ENCODE measurements around the gene RRAGC. TPM values are rescaled to one million over a fixed set of nuclear protein-coding genes. Genes with fewer than 3 reads are reported as not detected.
"Not testable (repeated sequence)": the region's sequence is repeated elsewhere in the genome, so short reads cannot be mapped to it uniquely, and the experiment has no call there.

RRAGC gene
- total and polyA plus RNA-seq, 2 experiments from 2014 or later, result 9.3 to 12.8 TPM

DNA sequence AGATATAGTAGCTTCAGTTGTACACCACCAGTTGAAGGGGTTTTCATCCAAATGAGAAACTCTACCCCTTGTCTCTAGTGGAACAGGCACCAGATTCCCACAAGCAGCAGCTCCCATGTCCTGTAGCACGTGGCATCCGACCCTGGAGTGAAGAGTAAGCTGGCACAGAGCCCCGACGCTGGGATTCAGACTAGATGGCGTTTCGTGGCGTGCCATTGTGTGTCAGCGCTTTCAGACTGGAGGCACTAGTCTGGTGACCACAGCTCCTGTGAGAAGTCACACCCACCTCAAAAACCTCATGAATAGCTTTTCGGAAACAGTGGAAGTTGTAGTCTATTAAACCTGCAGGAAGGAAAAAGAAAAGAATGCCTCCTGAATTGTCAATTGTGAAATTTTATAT lies 20.2 kb downstream of the RRAGC start:
- H3K27me3 ChIP-seq (ENCODE audit: insufficient read depth), result no peaks in the 10 kb centered on the region
- DNase-seq (ENCODE audit: low spot score) (no peak), ATAC-seq (no peak)
- H3F3A ChIP-seq (replicated peaks; ENCODE audit: low read depth), result no peaks in the 10 kb centered on the region
- no peak overlapping the region for H3K4me3 ChIP-seq
- Mint-ChIP-seq H3K27ac (no peak overlapping the region), H3K36me3 (ENCODE audit: low read depth) (peaks cover 26% of the 10 kb centered on the region), H3K27me3 (ENCODE audit: insufficient read depth, low read depth, poor library complexity) (peaks cover 7% of the 10 kb centered on the region), H3K9me3 (no peaks in the 10 kb centered on the region), H3K4me1 (peaks cover 11% of the 10 kb centered on the region; the same call in 2 of the 3 replicates), H3K4me3 (no peak overlapping the region)
- no peaks in the 10 kb centered on the region; the same call in 1 of the 2 replicates for H3K79me2 ChIP-seq (replicated peaks; ENCODE audit: insufficient read depth)
- no peak overlapping the region for H3K4me2 ChIP-seq
- 0 out of 2 replicates have a peak, but pooled peaks cover 6% of the 10 kb centered on the region for H3K36me3 ChIP-seq (ENCODE audit: insufficient read depth)
- H3K27ac ChIP-seq (ENCODE audit: low read depth), result no peak overlapping the region
- peaks cover 6% of the 10 kb centered on the region; the same call in 1 of the 2 replicates for H3K4me1 ChIP-seq (ENCODE audit: insufficient read depth)
- H2AFZ ChIP-seq, result no peak overlapping the region
- H4K20me1 ChIP-seq (replicated peaks; ENCODE audit: insufficient read depth), result no peaks in the 10 kb centered on the region
- TF ChIP-seq EZH2phosphoT487 (IDR thresholded peaks at IDR 0.05; ENCODE audit: unreplicated experiment), result no peak
- no peak for TF ChIP-seq NANOG (IDR thresholded peaks at IDR 0.05; ENCODE audit: borderline replicate concordance)
- TF ChIP-seq, protein P1, sequence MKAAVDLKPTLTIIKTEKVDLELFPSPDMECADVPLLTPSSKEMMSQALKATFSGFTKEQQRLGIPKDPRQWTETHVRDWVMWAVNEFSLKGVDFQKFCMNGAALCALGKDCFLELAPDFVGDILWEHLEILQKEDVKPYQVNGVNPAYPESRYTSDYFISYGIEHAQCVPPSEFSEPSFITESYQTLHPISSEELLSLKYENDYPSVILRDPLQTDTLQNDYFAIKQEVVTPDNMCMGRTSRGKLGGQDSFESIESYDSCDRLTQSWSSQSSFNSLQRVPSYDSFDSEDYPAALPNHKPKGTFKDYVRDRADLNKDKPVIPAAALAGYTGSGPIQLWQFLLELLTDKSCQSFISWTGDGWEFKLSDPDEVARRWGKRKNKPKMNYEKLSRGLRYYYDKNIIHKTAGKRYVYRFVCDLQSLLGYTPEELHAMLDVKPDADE (IDR thresholded peaks at IDR 0.05), result no peak
- TF ChIP-seq, protein P2, sequence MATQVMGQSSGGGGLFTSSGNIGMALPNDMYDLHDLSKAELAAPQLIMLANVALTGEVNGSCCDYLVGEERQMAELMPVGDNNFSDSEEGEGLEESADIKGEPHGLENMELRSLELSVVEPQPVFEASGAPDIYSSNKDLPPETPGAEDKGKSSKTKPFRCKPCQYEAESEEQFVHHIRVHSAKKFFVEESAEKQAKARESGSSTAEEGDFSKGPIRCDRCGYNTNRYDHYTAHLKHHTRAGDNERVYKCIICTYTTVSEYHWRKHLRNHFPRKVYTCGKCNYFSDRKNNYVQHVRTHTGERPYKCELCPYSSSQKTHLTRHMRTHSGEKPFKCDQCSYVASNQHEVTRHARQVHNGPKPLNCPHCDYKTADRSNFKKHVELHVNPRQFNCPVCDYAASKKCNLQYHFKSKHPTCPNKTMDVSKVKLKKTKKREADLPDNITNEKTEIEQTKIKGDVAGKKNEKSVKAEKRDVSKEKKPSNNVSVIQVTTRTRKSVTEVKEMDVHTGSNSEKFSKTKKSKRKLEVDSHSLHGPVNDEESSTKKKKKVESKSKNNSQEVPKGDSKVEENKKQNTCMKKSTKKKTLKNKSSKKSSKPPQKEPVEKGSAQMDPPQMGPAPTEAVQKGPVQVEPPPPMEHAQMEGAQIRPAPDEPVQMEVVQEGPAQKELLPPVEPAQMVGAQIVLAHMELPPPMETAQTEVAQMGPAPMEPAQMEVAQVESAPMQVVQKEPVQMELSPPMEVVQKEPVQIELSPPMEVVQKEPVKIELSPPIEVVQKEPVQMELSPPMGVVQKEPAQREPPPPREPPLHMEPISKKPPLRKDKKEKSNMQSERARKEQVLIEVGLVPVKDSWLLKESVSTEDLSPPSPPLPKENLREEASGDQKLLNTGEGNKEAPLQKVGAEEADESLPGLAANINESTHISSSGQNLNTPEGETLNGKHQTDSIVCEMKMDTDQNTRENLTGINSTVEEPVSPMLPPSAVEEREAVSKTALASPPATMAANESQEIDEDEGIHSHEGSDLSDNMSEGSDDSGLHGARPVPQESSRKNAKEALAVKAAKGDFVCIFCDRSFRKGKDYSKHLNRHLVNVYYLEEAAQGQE (IDR thresholded peaks at IDR 0.05; ENCODE audit: unreplicated experiment), result no peak
- no peak for TF ChIP-seq ZNF331 (CRISPR knock-in tag; IDR thresholded peaks at IDR 0.05; ENCODE audit: low read depth)
- TF ChIP-seq CREB1 (CRISPR knock-in tag; IDR thresholded peaks at IDR 0.05; ENCODE audit: low read depth), result no peak
- TF ChIP-seq JUNB (IDR thresholded peaks at IDR 0.05; ENCODE audit: unreplicated experiment), result no peak
- no peak for TF ChIP-seq ZNF114 (CRISPR knock-in tag; IDR thresholded peaks at IDR 0.05)
- TF ChIP-seq EZH2 (IDR thresholded peaks at IDR 0.05; ENCODE audit: low read depth, unreplicated experiment), result no peak
- no peak for TF ChIP-seq POLR2AphosphoS5 (IDR thresholded peaks at IDR 0.05; ENCODE audit: low read depth)
- TF ChIP-seq STAT1 (IDR thresholded peaks at IDR 0.05; ENCODE audit: unreplicated experiment), result no peak
- TF ChIP-seq ZNF462 (CRISPR knock-in tag; IDR thresholded peaks at IDR 0.05), result no peak
- H3K9me2 ChIP-seq (ENCODE audit: insufficient read depth), result no peaks in the 10 kb centered on the region

DNA sequence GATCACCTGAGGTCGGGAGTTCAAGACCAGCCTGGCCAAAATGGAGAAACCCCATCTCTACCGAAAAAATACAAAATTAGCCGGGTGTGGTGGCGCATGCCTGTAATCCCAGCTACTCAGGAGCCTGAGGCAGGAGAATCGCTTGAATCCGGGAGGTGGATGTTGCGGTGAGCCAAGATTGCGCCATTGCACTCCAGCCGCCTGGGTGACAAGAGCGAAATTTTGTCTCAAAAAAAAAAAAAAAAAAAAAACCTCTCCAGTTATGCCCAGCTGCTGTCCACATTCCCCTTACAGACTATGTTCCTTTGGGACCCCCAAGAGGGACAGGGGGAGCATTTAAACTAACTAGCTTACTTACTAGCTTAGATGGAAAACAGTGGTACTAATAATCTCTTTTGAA lies 23.3 kb downstream of the RRAGC start:
- H3K9me2 ChIP-seq (ENCODE audit: insufficient read depth); H3K9me3 Mint-ChIP-seq; H3K4me3 Mint-ChIP-seq; H3K4me1 ChIP-seq (ENCODE audit: insufficient read depth); H4K20me1 ChIP-seq (replicated peaks; ENCODE audit: insufficient read depth); H3K36me3 ChIP-seq (ENCODE audit: insufficient read depth); H3K27me3 ChIP-seq (ENCODE audit: insufficient read depth); H3F3A ChIP-seq (replicated peaks; ENCODE audit: low read depth); H3K27ac Mint-ChIP-seq; DNase-seq (ENCODE audit: low spot score); H3K79me2 ChIP-seq (replicated peaks; ENCODE audit: insufficient read depth); H3K4me3 ChIP-seq; ATAC-seq; H3K27ac ChIP-seq (ENCODE audit: low read depth); H3K4me2 ChIP-seq; H3K27me3 Mint-ChIP-seq (ENCODE audit: insufficient read depth, low read depth, poor library complexity); H2AFZ ChIP-seq: not testable (repeated sequence)
- Mint-ChIP-seq H3K36me3 (ENCODE audit: low read depth) (peaks cover 14% of the 10 kb centered on the region; the same call in 2 of the 3 replicates), H3K4me1 (peaks cover 11% of the 10 kb centered on the region; the same call in 2 of the 3 replicates)
